GM12873 (cell line): ENCODE measurements around the gene PRB3.
A peak's percentile ranks its signal among the peaks of the same experiment; 100 is the strongest.

Experiments
- CTCF ChIP-seq: IDR thresholded peaks from 2 replicates; pipeline ENCODE4 v1.5.1; 2012; ENCODE audit warnings: low read depth, mild to moderate bottlenecking, moderate library complexity, low read length, control low read depth; ENCODE audit not compliant: insufficient read depth; ENCODE audit errors: missing control alignments

PRB3 gene

GRCh38 chr12:11240348-11240930, 29.1 kb downstream of the PRB3 start:
- no peak for TF ChIP-seq CTCF

- no peak for TF ChIP-seq CTCF
Observed at GRCh38 chr12:11238275-11238674, 31.2 kb downstream of the PRB3 start.

- no peak for TF ChIP-seq CTCF
Observed at GRCh38 chr12:11233532-11233931, 36.0 kb downstream of the PRB3 start.

GRCh38 chr12:11228296-11228879, 41.1 kb downstream of the PRB3 start:
- peak; percentile 86 for TF ChIP-seq CTCF

GRCh38 chr12:11227373-11227772, 42.1 kb downstream of the PRB3 start:
- TF ChIP-seq CTCF: no peak
